ENCODE measurements around the gene ATPAF2.

- TF ChIP-seq USF1 (IDR thresholded peaks at IDR 0.05) (no peak), YY1 (IDR thresholded peaks at IDR 0.05; ENCODE audit: low read depth) (no peak), TAF1 (IDR thresholded peaks at IDR 0.05; ENCODE audit: low read depth) (no peak), NFIC (IDR thresholded peaks at IDR 0.05) (no peak), ZBTB7A (IDR thresholded peaks at IDR 0.05; ENCODE audit: low read depth) (no peak), CREB1 (IDR thresholded peaks at IDR 0.05; ENCODE audit: low read depth) (no peak), RAD21 (IDR thresholded peaks at IDR 0.05; ENCODE audit: low read depth) (no peak), EP300 (IDR thresholded peaks at IDR 0.05; ENCODE audit: borderline replicate concordance) (no peak), TCF12 (IDR thresholded peaks at IDR 0.05; ENCODE audit: low read depth) (no peak), CEBPB (IDR thresholded peaks at IDR 0.05) (no peak), TEAD4 (IDR thresholded peaks at IDR 0.05) (no peak), REST (IDR thresholded peaks at IDR 0.05; ENCODE audit: low read depth) (no peak)
- TF ChIP-seq, protein P1, sequence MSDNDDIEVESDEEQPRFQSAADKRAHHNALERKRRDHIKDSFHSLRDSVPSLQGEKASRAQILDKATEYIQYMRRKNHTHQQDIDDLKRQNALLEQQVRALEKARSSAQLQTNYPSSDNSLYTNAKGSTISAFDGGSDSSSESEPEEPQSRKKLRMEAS (IDR thresholded peaks at IDR 0.05) = no peak
Observed at GRCh38 chr17:18027280-18027679, 11.7 kb downstream of the ATPAF2 start.
